H1 (cell line): ENCODE results near the gene NHP2. TPM values are rescaled to one million over a fixed set of nuclear protein-coding genes. Genes with fewer than 3 reads are reported as not detected.
A peak's percentile ranks its signal among the peaks of the same experiment; 100 is the strongest.

Source experiments
- CTCF ChIA-PET: fragments of 300-600 bp; sonication (Branson Sonifier 250); formaldehyde crosslinking; loops from one replicate; lab custom pipeline; 2021; ENCODE audit not compliant: partially characterized antibody; lab: Charles Lee
- POLR2A ChIA-PET: fragments of 300-600 bp; sonication (Branson Sonifier 250); formaldehyde crosslinking; loops from one replicate; lab custom pipeline; 2021; ENCODE audit warnings: inconsistent platforms; ENCODE audit not compliant: partially characterized antibody; lab: Charles Lee
- DNase-seq, 2 experiments: peaks; one replicate each; pipeline versions ENCODE4 v3.0.0 to v3.0.0-alpha.2; 2010 to 2022; ENCODE audit warnings: low spot score in 2 of 2, low read depth in 1 of 2, mixed read lengths in 1 of 2
- FAIRE-seq: peaks from 2 replicates; lab custom pipeline; 2011; peaks lifted over from hg19 to GRCh38; lab: Jason Lieb, UNC
- H2AFZ ChIP-seq: 2 replicates; pipeline ENCODE4 v1.8.1; 2012; ENCODE audit warnings: low read length, inconsistent platforms
- H2AK5ac ChIP-seq: 2 replicates; pipeline ENCODE4 v1.6.1; 2013; ENCODE audit warnings: low read depth, low read length
- H2BK120ac ChIP-seq: replicated peaks from 2 replicates; pipeline ENCODE3; 2013; ENCODE audit warnings: low read depth, low read length, inconsistent platforms
- H2BK12ac ChIP-seq: 2 replicates; pipeline ENCODE4 v1.6.1; 2013; ENCODE audit warnings: low read depth, low read length
- H2BK15ac ChIP-seq: 2 replicates; pipeline ENCODE4 v1.6.1; 2013; ENCODE audit warnings: low read length
- H2BK20ac ChIP-seq: 2 replicates; pipeline ENCODE4 v1.6.1; 2013; ENCODE audit warnings: low read length
- H2BK5ac ChIP-seq: 2 replicates; pipeline ENCODE4 v1.6.1; 2013; ENCODE audit warnings: low read depth, low read length
- H3K14ac ChIP-seq: 2 replicates; pipeline ENCODE4 v1.6.1; 2013; ENCODE audit warnings: inconsistent platforms; ENCODE audit not compliant: insufficient read length
- H3K18ac ChIP-seq: 2 replicates; pipeline ENCODE4 v1.6.1; 2013; ENCODE audit warnings: low read length; ENCODE audit errors: extremely low read depth
- H3K23ac ChIP-seq: 2 replicates; pipeline ENCODE4 v1.6.1; 2013; ENCODE audit warnings: inconsistent platforms; ENCODE audit not compliant: insufficient read length
- H3K23me2 ChIP-seq: 2 replicates; pipeline ENCODE4 v1.6.1; 2013; ENCODE audit warnings: low read depth, low read length
- H3K27ac ChIP-seq: 2 replicates; pipeline ENCODE4 v1.6.1; 2011; ENCODE audit warnings: low read depth, low read length, inconsistent platforms
- H3K27me3 ChIP-seq, 4 experiments: replicated peaks in 1 of 4; 1 replicate in 1 of 4; 2 replicates in 3 of 4; pipeline versions ENCODE4 v1.6.1 to v1.8.1; 2011 to 2013; ENCODE audit warnings: low read length in 3 of 4, mild to moderate bottlenecking in 3 of 4, inconsistent platforms in 2 of 4, mixed read lengths in 2 of 4, moderate library complexity in 1 of 4; ENCODE audit not compliant: control insufficient read depth in 3 of 4, insufficient read depth in 3 of 4; ENCODE audit errors: extremely low read depth in 1 of 4
- H3K36me3 ChIP-seq, 4 experiments: 2 replicates each; pipeline versions ENCODE4 v1.6.1 to v1.8.1; 2011 to 2013; ENCODE audit warnings: mild to moderate bottlenecking in 4 of 4, low read length in 3 of 4, moderate library complexity in 2 of 4, control low read depth in 1 of 4, inconsistent platforms in 1 of 4; ENCODE audit not compliant: insufficient read depth in 4 of 4, control insufficient read depth in 2 of 4
- H3K4ac ChIP-seq: replicated peaks from 2 replicates; pipeline ENCODE3; 2013; ENCODE audit warnings: low read length, low read depth, mixed read lengths, inconsistent platforms; ENCODE audit not compliant: insufficient read length
- H3K4me1 ChIP-seq, 4 experiments: replicated peaks in 1 of 4; 1 replicate in 1 of 4; 2 replicates in 3 of 4; pipeline versions ENCODE4 v1.6.1 to v1.8.1; 2011 to 2013; ENCODE audit warnings: low read length in 3 of 4, inconsistent platforms in 2 of 4, mixed read lengths in 1 of 4; ENCODE audit not compliant: insufficient read depth in 4 of 4, control insufficient read depth in 3 of 4
- H3K4me2 ChIP-seq, 2 experiments: 2 replicates each; pipeline versions ENCODE4 v1.6.1 to v1.8.1; 2011 to 2013; ENCODE audit warnings: low read depth in 2 of 2, low read length in 2 of 2, control low read depth in 1 of 2, inconsistent platforms in 1 of 2, mild to moderate bottlenecking in 1 of 2; ENCODE audit not compliant: insufficient read depth in 1 of 2
- H3K4me3 ChIP-seq, 4 experiments: fragments of 200-600, 300-600 bp in 1 of 4; sonication (generic), shearing (Covaris generic), sonication (Bioruptor Twin) in 1 of 4; 2 replicates each; pipeline versions ENCODE4 v1.5.1 to v1.8.1; 2011 to 2016; ENCODE audit warnings: low read length in 4 of 4, low read depth in 3 of 4, control low read depth in 2 of 4, inconsistent platforms in 2 of 4, mild to moderate bottlenecking in 2 of 4, mixed read lengths in 1 of 4, moderate library complexity in 1 of 4; ENCODE audit not compliant: insufficient read depth in 2 of 4; ENCODE audit errors: extremely low read depth in 1 of 4
- H3K56ac ChIP-seq: replicated peaks from 2 replicates; pipeline ENCODE3; 2013; ENCODE audit warnings: low read depth, mild to moderate bottlenecking, mixed read lengths, low read length, inconsistent platforms; ENCODE audit not compliant: insufficient read length
- H3K79me1 ChIP-seq: 2 replicates; pipeline ENCODE4 v1.6.1; 2013; ENCODE audit warnings: low read depth, low read length, control low read depth
- H3K79me2 ChIP-seq, 2 experiments: 2 replicates each; pipeline versions ENCODE4 v1.6.1 to v1.8.1; 2012 to 2013; ENCODE audit warnings: low read length in 2 of 2, mild to moderate bottlenecking in 2 of 2, inconsistent platforms in 1 of 2; ENCODE audit not compliant: insufficient read depth in 2 of 2, control insufficient read depth in 1 of 2
- H3K9ac ChIP-seq, 4 experiments: replicated peaks in 1 of 4; 1 replicate in 1 of 4; 2 replicates in 3 of 4; pipeline versions ENCODE4 v1.6.1 to v1.8.1; 2011 to 2013; ENCODE audit warnings: low read depth in 3 of 4, low read length in 3 of 4, control low read depth in 2 of 4, mild to moderate bottlenecking in 2 of 4, moderate library complexity in 2 of 4, inconsistent platforms in 1 of 4; ENCODE audit errors: extremely low read depth in 1 of 4
- H3K9me3 ChIP-seq, 2 experiments: 2 replicates each; pipeline versions ENCODE4 v1.6.1 to v1.8.1; 2012 to 2013; ENCODE audit warnings: mild to moderate bottlenecking in 2 of 2, moderate library complexity in 2 of 2, control low read depth in 1 of 2, inconsistent platforms in 1 of 2, low read depth in 1 of 2, low read length in 1 of 2, mixed read lengths in 1 of 2; ENCODE audit not compliant: insufficient read depth in 2 of 2
- H4K20me1 ChIP-seq, 2 experiments: replicated peaks in 1 of 2; 2 replicates each; pipeline versions ENCODE3 to v1.8.1; 2011 to 2013; ENCODE audit warnings: inconsistent platforms in 2 of 2, low read length in 2 of 2, mild to moderate bottlenecking in 1 of 2; ENCODE audit not compliant: insufficient read depth in 2 of 2, control insufficient read depth in 1 of 2
- H4K5ac ChIP-seq: 2 replicates; pipeline ENCODE4 v1.6.1; 2013; ENCODE audit warnings: low read length, low read depth, mixed read lengths, inconsistent platforms; ENCODE audit not compliant: insufficient read length
- H4K8ac ChIP-seq: 2 replicates; pipeline ENCODE4 v1.8.0; 2013; ENCODE audit warnings: mild to moderate bottlenecking, moderate library complexity, low read length, inconsistent platforms; ENCODE audit not compliant: insufficient read depth; ENCODE audit errors: extremely low read depth
- H4K91ac ChIP-seq: replicated peaks from 2 replicates; pipeline ENCODE3; 2013; ENCODE audit warnings: low read length, mixed read lengths, inconsistent platforms; ENCODE audit not compliant: insufficient read length
- CTBP2 ChIP-seq: IDR thresholded peaks from 2 replicates; pipeline ENCODE4 v1.7.0; 2011; ENCODE audit warnings: borderline replicate concordance, mild to moderate bottlenecking, moderate library complexity, mixed read lengths, low read length; ENCODE audit not compliant: insufficient read depth, insufficient read length
- POLR2A ChIP-seq, 2 experiments: IDR thresholded peaks; 1 replicate in 1 of 2; 2 replicates in 1 of 2; pipeline ENCODE4 v1.6.1; 2011; ENCODE audit warnings: low read depth in 2 of 2, low read length in 2 of 2, mild to moderate bottlenecking in 2 of 2; ENCODE audit errors: control extremely low read depth in 1 of 2
- SIRT6 ChIP-seq: IDR thresholded peaks from one replicate; pipeline ENCODE4 v1.7.1; 2012; ENCODE audit warnings: low read length, inconsistent platforms
- WGBS, 2 experiments: shearing (Covaris generic) in 1 of 2; methylation state at CpG; one replicate each; pipeline versions ENCODE4 v1.1.6 to v1.1.7; 2013 to 2015; ENCODE audit warnings: low lambda C conversion rate in 2 of 2, mixed read lengths in 2 of 2, inconsistent platforms in 1 of 2, low coverage in 1 of 2, missing lambda C conversion rate in 1 of 2; ENCODE audit not compliant: insufficient replicate concordance in 2 of 2, insufficient coverage in 1 of 2, insufficient read length in 1 of 2; ENCODE audit errors: extremely low coverage in 1 of 2, missing lambda C conversion rate in 1 of 2; 5-methylcytosine and 5-hydroxymethylcytosine counted together
- polyA plus RNA-seq, 7 experiments: library from polyadenylated mRNA; depleted of rRNA in 3 of 7; stranded (reverse) in 5 of 7; unstranded in 2 of 7; fragments of >200 nt in 5 of 7; fragments of 200-250 nt in 2 of 7; gene quantifications; 1 replicate in 5 of 7; 2 replicates in 1 of 7; 4 replicates in 1 of 7; pipeline versions ENCODE4 v1.2.1 to v1.2.3, GENCODE V29; 2011 to 2013; ENCODE audit warnings: missing spikeins in 2 of 7, mixed read lengths in 2 of 7
- total RNA-seq: library from RNA; stranded (reverse); fragmentation: NEBNext Ultra II Directional; extraction: Animal tissue kit (Norgen Biotek cat#: 25700); gene quantifications from 2 replicates; pipeline ENCODE4 v1.2.1, GENCODE V29; 2021
- TF ChIP-seq, protein P1 (sequence below): IDR thresholded peaks from 2 replicates; pipeline ENCODE4 v1.6.1; 2012; ENCODE audit warnings: low read length, inconsistent platforms

Gene NHP2
- total and polyA plus RNA-seq, 2 of the 8 experiments (the other 6 are each of a cell fraction or from before 2014, with no cell fraction given) = 241 to 263 TPM

DNA sequence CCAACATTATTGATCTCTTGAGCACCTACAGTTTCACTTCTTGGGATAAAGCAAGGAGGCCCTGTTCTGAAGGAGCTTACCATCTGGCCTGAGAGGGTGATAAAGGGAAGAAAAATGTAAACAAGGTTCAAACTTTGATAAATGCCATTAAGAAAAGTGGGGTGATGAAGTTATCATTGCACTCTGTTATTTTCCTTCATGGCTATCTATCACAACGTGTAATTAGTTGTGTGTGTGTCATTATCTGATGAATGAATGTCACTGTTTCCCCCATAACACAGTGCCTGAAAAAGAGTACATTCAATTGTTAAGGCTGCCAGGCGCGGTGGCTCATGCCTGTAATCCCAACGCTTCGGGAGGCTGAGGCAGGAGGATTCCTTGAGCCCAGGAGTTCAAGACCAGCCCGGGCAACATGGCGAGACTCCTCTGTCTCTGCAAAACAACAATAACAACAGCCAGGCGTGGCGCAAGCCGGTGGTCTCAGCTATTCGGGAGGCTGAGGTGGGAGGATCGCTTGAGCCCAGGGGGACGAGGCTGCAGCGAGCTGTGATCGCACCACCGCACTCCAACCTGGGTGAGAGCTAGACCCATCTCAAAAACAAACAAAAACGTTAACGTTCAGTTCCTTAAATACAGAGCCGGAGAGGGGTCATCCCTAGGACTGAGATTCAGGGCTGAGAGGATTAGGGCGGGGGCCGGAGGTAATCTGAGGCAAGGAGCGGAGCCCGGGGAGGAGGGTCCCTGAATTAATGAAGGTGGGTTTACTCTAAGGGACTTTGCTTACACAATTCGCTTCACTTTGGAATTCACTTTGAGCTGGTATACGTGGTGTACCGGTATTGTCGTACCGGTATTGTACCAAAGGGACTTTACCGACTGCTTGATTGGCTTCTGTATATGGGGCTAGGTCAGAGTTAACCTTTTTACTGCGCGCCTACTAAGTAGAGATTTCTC is 917 bp downstream of the NHP2 start:
- 61% methylated on average over 31 of the region's 31 CpGs; no CpG with 5 or more reads in 1 of the 2 experiments for WGBS, 2 experiments
- POLR2A ChIA-PET = interaction anchor here (0.9 to 40.7 kb wide), 18 partner anchors 10 to 80 kb away, joined by 3 to 1250 read pairs (median 6); partner anchors contain the start of genes HNRNPAB, N4BP3, PHYKPL and RMND5B
- TF ChIP-seq CTBP2 = no peak
- no peak for TF ChIP-seq SIRT6
- TF ChIP-seq, protein P1, sequence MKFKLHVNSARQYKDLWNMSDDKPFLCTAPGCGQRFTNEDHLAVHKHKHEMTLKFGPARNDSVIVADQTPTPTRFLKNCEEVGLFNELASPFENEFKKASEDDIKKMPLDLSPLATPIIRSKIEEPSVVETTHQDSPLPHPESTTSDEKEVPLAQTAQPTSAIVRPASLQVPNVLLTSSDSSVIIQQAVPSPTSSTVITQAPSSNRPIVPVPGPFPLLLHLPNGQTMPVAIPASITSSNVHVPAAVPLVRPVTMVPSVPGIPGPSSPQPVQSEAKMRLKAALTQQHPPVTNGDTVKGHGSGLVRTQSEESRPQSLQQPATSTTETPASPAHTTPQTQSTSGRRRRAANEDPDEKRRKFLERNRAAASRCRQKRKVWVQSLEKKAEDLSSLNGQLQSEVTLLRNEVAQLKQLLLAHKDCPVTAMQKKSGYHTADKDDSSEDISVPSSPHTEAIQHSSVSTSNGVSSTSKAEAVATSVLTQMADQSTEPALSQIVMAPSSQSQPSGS = no peak
- 0 out of 3 replicates have a peak, but pooled peaks of 1 of the 2 experiments have one; percentile 13 for TF ChIP-seq POLR2A (IDR thresholded peaks at IDR 0.05; ENCODE audit: control extremely low read depth in 1 of 2, low read depth in 2 of 2, low read length in 2 of 2)

More for the DNA sequence above, 917 bp downstream of the NHP2 start:
- Histone ChIP-seq H2BK20ac (no peak overlapping the region), H2BK15ac (no peak overlapping the region), H3K56ac (no peak overlapping the region), H3K23me2 (peaks cover 6% of the 10 kb centered on the region; the same call in 1 of the 2 replicates), H3K4me1 (peaks cover 0 to 3% (median 2%) of the 10 kb centered on the region in 4 experiments; a peak in 5 of 7 replicates), H2BK12ac (no peak overlapping the region), H3K23ac (no peak overlapping the region), H3K27ac (0 out of 2 replicates have a peak overlapping the region, but pooled peaks have one; percentile 35), H4K91ac (no peak overlapping the region), H3K4me2 (peak overlapping the region; percentile 85 to 87), H3K79me2 (peaks cover 0 to 12% of the 10 kb centered on the region in 2 experiments; a peak in 2 of 4 replicates), H2BK120ac (no peak overlapping the region), H3K79me1 (peaks cover 6% of the 10 kb centered on the region), H2AK5ac (no peak overlapping the region; the same call in 1 of the 2 replicates), H3K9me3 (no peaks in the 10 kb centered on the region), H2AFZ (no peak overlapping the region), H3K4ac (no peak overlapping the region), H3K4me3 (peak overlapping the region; percentile 81 to 89 (median 86)), H3K18ac (no peak overlapping the region), H3K14ac (no peak overlapping the region), H3K27me3 (no peaks in the 10 kb centered on the region), H4K20me1 (peaks cover 10 to 11% of the 10 kb centered on the region in 2 experiments), H4K8ac (peak overlapping the region; percentile 53; the same call in 1 of the 2 replicates), H3K9ac (peak overlapping the region; percentile 58 to 92 (median 84)), H2BK5ac (no peak overlapping the region; the same call in 1 of the 2 replicates), H4K5ac (no peak overlapping the region), H3K36me3 (peaks cover 27 to 40% (median 31%) of the 10 kb centered on the region in 4 experiments)
- no peak for DNase-seq
- CTCF ChIA-PET = interaction anchor here (0.9 to 24.6 kb wide), 7 partner anchors 10 to 696 kb away, joined by 3 to 515 read pairs (median 4); no protein-coding TSS in a partner anchor
- no peak for FAIRE-seq
